H9 (cell line): Measurements from ENCODE around the gene ERI3. TPM values are rescaled to one million over a fixed set of nuclear protein-coding genes. Genes with fewer than 3 reads are reported as not detected.

Experiments used
- DNase-seq: peaks from one replicate; pipeline ENCODE4 v3.0.0-alpha.2; 2017
- H2AFZ ChIP-seq: one replicate; pipeline ENCODE4 v1.6.1; 2013; ENCODE audit warnings: mild to moderate bottlenecking, low read length, control low read depth, moderate library complexity
- H2AK5ac ChIP-seq: 2 replicates; pipeline ENCODE4 v1.6.1; 2013; ENCODE audit warnings: low read length, control low read depth, mixed read lengths; ENCODE audit not compliant: insufficient read length
- H2BK120ac ChIP-seq: one replicate; pipeline ENCODE4 v1.6.1; 2013; ENCODE audit warnings: low read depth, mild to moderate bottlenecking, low read length, control low read depth, inconsistent platforms; ENCODE audit not compliant: poor library complexity, severe bottlenecking
- H2BK12ac ChIP-seq: 2 replicates; pipeline ENCODE4 v1.6.1; 2013; ENCODE audit warnings: low read length, control low read depth, mixed read lengths, low read depth; ENCODE audit not compliant: insufficient read length
- H2BK15ac ChIP-seq: 2 replicates; pipeline ENCODE4 v1.6.1; 2013; ENCODE audit warnings: low read depth, low read length, control low read depth
- H2BK20ac ChIP-seq: one replicate; pipeline ENCODE4 v1.6.1; 2013; ENCODE audit warnings: low read depth, mild to moderate bottlenecking, low read length, control low read depth, inconsistent platforms; ENCODE audit not compliant: poor library complexity, severe bottlenecking
- H2BK5ac ChIP-seq: 2 replicates; pipeline ENCODE4 v1.6.1; 2013; ENCODE audit warnings: low read length, control low read depth, mixed read lengths; ENCODE audit not compliant: insufficient read length
- H3K14ac ChIP-seq: 2 replicates; pipeline ENCODE4 v1.6.1; 2013; ENCODE audit warnings: low read length, control low read depth; ENCODE audit not compliant: insufficient read depth
- H3K18ac ChIP-seq: 2 replicates; pipeline ENCODE4 v1.6.1; 2013; ENCODE audit warnings: low read depth, mild to moderate bottlenecking, mixed read lengths, low read length, control low read depth; ENCODE audit not compliant: insufficient read length
- H3K23ac ChIP-seq: 2 replicates; pipeline ENCODE4 v1.6.1; 2013; ENCODE audit warnings: low read length, control low read depth, mixed read lengths, low read depth; ENCODE audit not compliant: insufficient read length
- H3K23me2 ChIP-seq: 2 replicates; pipeline ENCODE4 v1.6.1; 2013; ENCODE audit warnings: low read depth, mild to moderate bottlenecking, mixed read lengths, low read length, control low read depth; ENCODE audit not compliant: insufficient read length, poor library complexity, severe bottlenecking
- H3K27ac ChIP-seq: 2 replicates; pipeline ENCODE4 v1.5.1; 2013; ENCODE audit warnings: low read length, control low read depth, mixed read lengths, low read depth; ENCODE audit not compliant: insufficient read length
- H3K27me3 ChIP-seq: 2 replicates; pipeline ENCODE4 v1.6.1; 2013; ENCODE audit warnings: low read length, control low read depth, inconsistent platforms; ENCODE audit not compliant: insufficient read depth
- H3K4ac ChIP-seq: 2 replicates; pipeline ENCODE4 v1.6.1; 2013; ENCODE audit warnings: low read depth, mild to moderate bottlenecking, control low read depth, inconsistent platforms, low read length, moderate library complexity
- H3K4me1 ChIP-seq: 2 replicates; pipeline ENCODE4 v1.6.1; 2013; ENCODE audit warnings: low read length, control low read depth, inconsistent platforms; ENCODE audit not compliant: insufficient read depth
- H3K4me2 ChIP-seq: 2 replicates; pipeline ENCODE4 v1.6.1; 2013; ENCODE audit warnings: low read length, control low read depth, mixed read lengths; ENCODE audit not compliant: insufficient read length, insufficient read depth
- H3K56ac ChIP-seq: 2 replicates; pipeline ENCODE4 v1.6.1; 2013; ENCODE audit warnings: low read depth, mild to moderate bottlenecking, mixed read lengths, low read length, control low read depth; ENCODE audit not compliant: insufficient read length
- H3K79me1 ChIP-seq: 2 replicates; pipeline ENCODE4 v1.6.1; 2013; ENCODE audit warnings: low read depth, mild to moderate bottlenecking, moderate library complexity, low read length, control low read depth, inconsistent platforms; ENCODE audit not compliant: insufficient read depth, poor library complexity, severe bottlenecking
- H3K79me2 ChIP-seq: 2 replicates; pipeline ENCODE4 v1.6.1; 2013; ENCODE audit warnings: low read length, control low read depth, inconsistent platforms; ENCODE audit not compliant: insufficient read depth
- H3K9ac ChIP-seq: 2 replicates; pipeline ENCODE4 v1.6.1; 2013; ENCODE audit warnings: low read length, control low read depth, mixed read lengths; ENCODE audit not compliant: insufficient read length; ENCODE audit errors: extremely low read depth
- H3K9me3 ChIP-seq: one replicate; pipeline ENCODE4 v1.6.1; 2013; ENCODE audit warnings: low read depth, low read length, inconsistent platforms; ENCODE audit not compliant: control insufficient read depth
- H3T11ph ChIP-seq: one replicate; pipeline ENCODE4 v1.6.1; 2013; ENCODE audit warnings: mild to moderate bottlenecking, low read length, control low read depth, inconsistent platforms
- H4K20me1 ChIP-seq: one replicate; pipeline ENCODE4 v1.6.1; 2013; ENCODE audit not compliant: control insufficient read depth, insufficient read length, insufficient read depth
- H4K5ac ChIP-seq: 2 replicates; pipeline ENCODE4 v1.6.1; 2013; ENCODE audit warnings: low read depth, mild to moderate bottlenecking, mixed read lengths, low read length, control low read depth; ENCODE audit not compliant: insufficient read length
- H4K8ac ChIP-seq: replicated peaks from 2 replicates; pipeline ENCODE4 v1.6.1; 2013; ENCODE audit warnings: low read length, control low read depth, mixed read lengths, low read depth; ENCODE audit not compliant: insufficient read length
- H4K91ac ChIP-seq: 2 replicates; pipeline ENCODE4 v1.6.1; 2013; ENCODE audit warnings: low read depth, mild to moderate bottlenecking, moderate library complexity, mixed read lengths, low read length, control low read depth; ENCODE audit not compliant: insufficient read length
- H3K27ac Mint-ChIP-seq, 3 experiments: 2 replicates in 2 of 3; 3 replicates in 1 of 3; pipeline ENCODE4 v1.8.0; 2020 to 2021; ENCODE audit warnings: mixed read lengths in 3 of 3, mild to moderate bottlenecking in 1 of 3, moderate library complexity in 1 of 3
- H3K27me3 Mint-ChIP-seq: 2 replicates; pipeline ENCODE4 v1.8.0; 2021; ENCODE audit warnings: low read depth, mild to moderate bottlenecking, moderate library complexity, mixed read lengths
- H3K36me3 Mint-ChIP-seq, 3 experiments: 2 replicates in 2 of 3; 3 replicates in 1 of 3; pipeline ENCODE4 v1.8.0; 2020 to 2021; ENCODE audit warnings: low read depth in 3 of 3, mixed read lengths in 3 of 3; ENCODE audit not compliant: insufficient read depth in 1 of 3
- H3K4me1 Mint-ChIP-seq, 2 experiments: 2 replicates each; pipeline ENCODE4 v1.8.0; 2020; ENCODE audit warnings: mixed read lengths in 2 of 2
- H3K4me3 Mint-ChIP-seq, 2 experiments: 2 replicates in 1 of 2; 3 replicates in 1 of 2; pipeline ENCODE4 v1.8.0; 2020 to 2021; ENCODE audit warnings: mild to moderate bottlenecking in 2 of 2, mixed read lengths in 2 of 2, moderate library complexity in 1 of 2
- H3K9me3 Mint-ChIP-seq, 2 experiments: 2 replicates in 1 of 2; 3 replicates in 1 of 2; pipeline ENCODE4 v1.8.0; 2020; ENCODE audit warnings: mild to moderate bottlenecking in 2 of 2, mixed read lengths in 2 of 2, moderate library complexity in 1 of 2
- WGBS: extraction: QIAGEN DNeasy Blood & Tissue Kit; methylation state at CpG from one replicate; pipeline ENCODE4 v1.1.7; 2013; ENCODE audit warnings: missing lambda C conversion rate, low lambda C conversion rate, mixed read lengths; ENCODE audit not compliant: insufficient read length; ENCODE audit errors: extremely low coverage; 5-methylcytosine and 5-hydroxymethylcytosine counted together
- total RNA-seq: library from RNA; stranded (reverse); gene quantifications from 2 replicates; pipeline ENCODE4 v1.2.1, GENCODE V29; 2021
- TF ChIP-seq, protein P1 (sequence below): fragments of 200-600 bp; sonication (generic); conservative IDR thresholded peaks from 3 replicates; pipeline ENCODE4 v1.8.0; 2021; ENCODE audit warnings: antibody characterized with exemption, mild to moderate bottlenecking

The ERI3 gene
- total RNA-seq, 1 experiment from 2014 or later, result 61.6 TPM

DNA sequence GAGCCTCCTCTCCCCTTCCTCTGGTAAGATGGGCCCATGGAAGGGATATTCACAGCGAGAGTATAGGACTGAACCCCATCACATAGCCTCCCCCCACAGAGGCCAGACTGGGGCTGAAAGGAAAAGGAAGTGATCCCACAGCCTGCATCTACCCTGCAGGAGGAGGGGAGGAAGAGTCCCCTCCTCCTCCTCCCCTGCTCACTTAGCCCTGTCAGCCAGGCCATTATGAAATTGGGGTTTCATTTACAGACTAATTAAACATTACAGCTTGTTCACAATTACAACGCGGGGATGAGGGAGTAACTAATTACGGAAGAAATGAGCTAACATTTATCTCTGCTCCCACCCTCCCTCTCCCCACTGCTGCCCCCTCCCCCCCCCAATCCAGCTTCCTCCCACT lies 116.4 kb downstream of the ERI3 start:
- peaks cover 3% of the 10 kb centered on the region; the same call in 1 of the 2 replicates for H3K4me1 ChIP-seq
- no peak overlapping the region for H4K8ac ChIP-seq
- H2AK5ac ChIP-seq, result no peak overlapping the region
- no peak overlapping the region for H2BK15ac ChIP-seq
- no peak overlapping the region for H3K56ac ChIP-seq
- H3K14ac ChIP-seq, result no peak overlapping the region
- Mint-ChIP-seq H3K36me3 (peaks cover 0 to 8% (median 5%) of the 10 kb centered on the region in 3 experiments; a peak in 4 of 7 replicates), H3K4me3 (no peak overlapping the region), H3K9me3 (no peaks in the 10 kb centered on the region), H3K4me1 (peaks cover 17 to 44% of the 10 kb centered on the region in 2 experiments), H3K27me3 (no peaks in the 10 kb centered on the region; the same call in 1 of the 2 replicates), H3K27ac (no peak overlapping the region)
- no CpG with 5 or more reads among the region's 4 CpGs for WGBS
- H3T11ph ChIP-seq, result no peak overlapping the region
- H2AFZ ChIP-seq, result no peak overlapping the region
- TF ChIP-seq, protein P1, sequence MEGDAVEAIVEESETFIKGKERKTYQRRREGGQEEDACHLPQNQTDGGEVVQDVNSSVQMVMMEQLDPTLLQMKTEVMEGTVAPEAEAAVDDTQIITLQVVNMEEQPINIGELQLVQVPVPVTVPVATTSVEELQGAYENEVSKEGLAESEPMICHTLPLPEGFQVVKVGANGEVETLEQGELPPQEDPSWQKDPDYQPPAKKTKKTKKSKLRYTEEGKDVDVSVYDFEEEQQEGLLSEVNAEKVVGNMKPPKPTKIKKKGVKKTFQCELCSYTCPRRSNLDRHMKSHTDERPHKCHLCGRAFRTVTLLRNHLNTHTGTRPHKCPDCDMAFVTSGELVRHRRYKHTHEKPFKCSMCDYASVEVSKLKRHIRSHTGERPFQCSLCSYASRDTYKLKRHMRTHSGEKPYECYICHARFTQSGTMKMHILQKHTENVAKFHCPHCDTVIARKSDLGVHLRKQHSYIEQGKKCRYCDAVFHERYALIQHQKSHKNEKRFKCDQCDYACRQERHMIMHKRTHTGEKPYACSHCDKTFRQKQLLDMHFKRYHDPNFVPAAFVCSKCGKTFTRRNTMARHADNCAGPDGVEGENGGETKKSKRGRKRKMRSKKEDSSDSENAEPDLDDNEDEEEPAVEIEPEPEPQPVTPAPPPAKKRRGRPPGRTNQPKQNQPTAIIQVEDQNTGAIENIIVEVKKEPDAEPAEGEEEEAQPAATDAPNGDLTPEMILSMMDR, result no peak
- H2BK5ac ChIP-seq, result no peak overlapping the region
- H2BK20ac ChIP-seq, result no peak overlapping the region
- no peaks in the 10 kb centered on the region for H3K79me2 ChIP-seq
- no peak overlapping the region for H3K4me2 ChIP-seq
- H4K91ac ChIP-seq, result no peak overlapping the region
- no peak overlapping the region for H2BK12ac ChIP-seq
- H2BK120ac ChIP-seq, result no peak overlapping the region
- H3K27me3 ChIP-seq, result no peaks in the 10 kb centered on the region
- H3K23ac ChIP-seq, result no peak overlapping the region
- DNase-seq, result no peak
- H3K9me3 ChIP-seq, result no peaks in the 10 kb centered on the region
- no peaks in the 10 kb centered on the region for H3K79me1 ChIP-seq
- H3K9ac ChIP-seq, result no peak overlapping the region
- H3K18ac ChIP-seq, result no peak overlapping the region
- no peaks in the 10 kb centered on the region for H3K23me2 ChIP-seq
- no peak overlapping the region for H4K5ac ChIP-seq
- H3K27ac ChIP-seq, result no peak overlapping the region
- no peak overlapping the region for H3K4ac ChIP-seq
- H4K20me1 ChIP-seq, result no peaks in the 10 kb centered on the region
